Activated T-helper 9 cell treated with anti-CD3 and anti-CD28 coated beads, Interleukin-2, amount 50 U/mL, for 16 hours (primary cell): Measurements from ENCODE around the gene SLC40A1.

Source experiments
- DNase-seq: peaks from one replicate; pipeline ENCODE4 v3.0.0-alpha.2; 2020; ENCODE audit warnings: low read depth

Gene SLC40A1

DNA sequence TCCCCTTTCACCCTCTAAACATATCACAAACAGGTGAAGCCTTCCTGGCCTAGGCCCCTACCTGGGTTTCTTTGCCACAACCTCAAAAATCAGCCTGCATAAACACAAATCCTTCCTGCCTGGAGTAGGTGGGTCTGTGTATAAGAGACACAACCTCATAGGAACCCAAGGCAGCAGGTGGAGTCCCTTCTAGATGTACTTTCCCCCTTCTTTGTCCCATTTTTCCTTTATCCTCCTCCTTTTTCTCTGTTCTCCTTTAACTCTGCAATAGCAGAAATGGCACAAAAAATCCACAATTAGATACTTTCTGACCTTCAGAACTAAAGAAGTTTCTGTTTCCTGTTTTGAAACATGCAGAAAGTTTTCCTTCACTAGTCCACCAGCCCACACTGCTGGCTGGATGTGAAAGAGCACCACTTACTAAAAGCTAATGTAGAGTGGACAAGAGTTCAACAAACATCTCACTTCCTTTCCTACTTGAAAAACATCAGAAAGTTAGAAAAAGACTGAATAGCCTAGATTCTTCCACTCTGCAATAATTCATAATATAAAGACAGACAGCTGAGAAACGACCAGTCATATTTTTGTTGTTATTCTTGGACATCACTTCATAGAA, 11.2 kb downstream of the SLC40A1 start:
- no peak for DNase-seq

DNA sequence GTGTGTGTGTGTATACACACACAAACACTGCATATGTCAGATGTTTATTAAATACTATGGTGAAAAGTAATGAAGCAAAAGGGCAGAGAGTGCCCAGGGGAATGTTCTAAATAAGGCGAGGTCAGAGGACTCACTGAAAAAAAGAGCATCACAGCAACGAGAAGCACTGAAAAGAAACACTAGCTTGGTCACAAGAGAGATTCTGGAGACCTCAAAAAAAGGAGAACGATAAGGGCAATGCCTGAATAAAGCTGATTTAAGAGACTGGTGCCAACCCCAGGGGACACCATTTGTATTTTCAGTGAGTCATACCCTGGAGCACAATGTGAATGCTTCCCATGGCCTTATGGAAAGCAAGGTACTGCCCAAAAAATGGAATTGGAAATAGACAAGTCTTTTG, 14.5 kb downstream of the SLC40A1 start:
- no peak for DNase-seq

DNA sequence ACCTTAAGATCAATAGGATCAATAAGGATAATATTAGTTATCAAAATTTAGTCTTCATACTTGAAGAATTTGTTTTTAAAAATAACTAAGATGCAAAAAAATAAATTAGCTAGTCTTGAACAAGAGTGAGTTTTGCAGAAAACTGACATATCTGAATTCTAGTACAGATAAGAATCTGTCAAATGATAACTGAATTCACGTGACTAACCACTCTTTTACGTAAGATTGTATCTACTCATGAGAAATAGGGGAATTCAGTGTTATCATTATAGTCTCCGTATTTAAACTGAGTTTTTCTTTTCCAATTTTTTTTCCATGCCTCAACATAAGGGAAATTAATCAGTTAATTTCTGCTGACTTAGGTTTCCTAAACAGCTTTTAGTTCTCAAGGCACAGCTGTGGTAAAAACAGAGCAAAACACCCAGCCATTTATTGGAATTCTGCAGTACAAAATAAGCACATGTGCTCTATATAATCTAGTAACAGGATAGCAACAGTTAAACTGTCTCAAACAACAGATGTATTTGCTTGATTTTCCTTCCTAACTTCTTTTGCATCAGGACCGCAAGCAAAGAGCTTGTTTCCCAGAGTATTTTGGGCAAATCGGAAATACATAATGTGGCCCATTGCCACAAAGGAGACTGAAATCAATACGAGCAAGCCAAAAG, 19.1 kb downstream of the SLC40A1 start:
- DNase-seq = no peak

DNA sequence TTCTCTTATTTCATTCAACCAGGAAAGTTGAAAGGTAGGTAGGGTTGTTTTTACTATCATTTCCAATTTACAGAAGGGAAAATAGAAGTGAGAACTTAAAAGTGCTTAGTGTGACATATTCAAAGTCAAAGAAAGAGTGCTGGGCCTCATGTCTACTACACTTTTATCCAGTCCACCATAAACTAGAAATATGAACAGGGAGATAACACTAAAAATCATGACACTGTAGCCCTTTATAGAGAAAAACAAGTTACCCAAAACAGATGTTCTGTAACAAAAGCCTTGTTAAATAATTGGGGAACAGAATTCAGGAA, 20.4 kb downstream of the SLC40A1 start:
- DNase-seq = no peak

DNA sequence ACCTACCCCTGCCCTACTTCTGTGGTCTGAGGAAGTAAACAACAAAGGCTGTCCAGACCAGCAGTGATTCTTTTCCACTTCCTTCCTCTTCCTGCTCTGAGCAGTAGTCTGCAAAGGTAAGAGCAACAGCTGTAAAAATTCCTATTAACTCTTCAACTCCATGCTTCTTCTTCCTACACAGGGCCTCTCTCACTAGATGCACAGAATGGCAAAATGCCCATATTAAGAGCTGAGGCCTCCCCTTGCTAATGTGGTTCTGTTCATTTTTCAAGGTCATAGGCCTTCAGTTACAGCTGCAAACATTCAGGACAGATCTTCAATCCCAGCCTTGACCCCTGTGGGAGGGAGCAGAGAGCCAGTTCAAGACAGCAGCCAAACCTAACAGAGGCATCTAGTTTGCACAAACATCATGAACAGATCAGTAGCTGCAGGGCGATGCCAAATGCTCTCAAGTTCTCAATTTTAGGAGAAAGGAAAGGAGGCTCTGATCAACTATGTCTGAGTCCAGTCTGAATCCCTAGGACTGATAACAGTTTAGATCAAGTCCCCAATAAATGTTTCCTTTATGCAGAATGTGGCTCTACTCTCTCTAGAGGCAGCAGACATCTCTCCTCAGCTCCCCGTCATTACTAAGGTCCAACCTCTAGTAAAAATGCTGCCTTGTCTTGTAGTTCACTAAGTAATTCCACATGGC, 20.9 kb downstream of the SLC40A1 start:
- DNase-seq = no peak

DNA sequence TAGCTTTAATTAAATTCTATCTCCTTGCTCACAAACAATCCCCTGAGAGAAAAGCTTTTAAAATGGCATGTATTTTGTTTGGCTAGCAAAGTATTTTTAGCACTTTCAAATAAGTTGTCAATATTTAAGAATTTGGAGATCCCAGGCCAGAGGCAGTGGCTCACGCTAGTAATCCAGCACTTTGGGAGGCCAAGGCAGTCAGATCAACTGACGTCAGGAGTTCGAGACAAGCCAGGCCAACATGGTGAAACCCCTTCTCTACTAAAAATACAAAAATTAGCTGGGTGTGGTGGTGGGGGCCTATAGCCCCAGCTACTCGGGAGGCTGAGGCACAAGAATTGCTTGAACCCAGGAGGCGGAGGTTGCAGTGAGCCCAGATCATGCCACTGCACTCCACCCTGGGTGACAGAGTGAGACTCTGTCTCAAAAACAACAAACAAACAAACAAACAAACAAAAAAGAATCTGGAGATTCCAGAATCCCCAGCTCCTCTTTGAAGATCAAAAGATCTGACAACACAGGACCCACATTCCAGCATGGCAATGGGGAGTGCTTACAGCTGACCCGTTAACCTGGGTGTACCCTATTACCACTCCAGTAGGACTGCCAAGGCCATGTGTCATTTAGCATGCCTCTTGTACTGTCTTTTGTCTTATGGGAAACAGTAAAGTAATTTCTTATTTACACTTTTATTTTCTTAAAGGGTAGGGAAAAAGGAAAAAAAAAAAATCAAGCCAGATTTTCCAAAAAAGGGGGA, 21.9 kb downstream of the SLC40A1 start:
- DNase-seq = no peak

DNA sequence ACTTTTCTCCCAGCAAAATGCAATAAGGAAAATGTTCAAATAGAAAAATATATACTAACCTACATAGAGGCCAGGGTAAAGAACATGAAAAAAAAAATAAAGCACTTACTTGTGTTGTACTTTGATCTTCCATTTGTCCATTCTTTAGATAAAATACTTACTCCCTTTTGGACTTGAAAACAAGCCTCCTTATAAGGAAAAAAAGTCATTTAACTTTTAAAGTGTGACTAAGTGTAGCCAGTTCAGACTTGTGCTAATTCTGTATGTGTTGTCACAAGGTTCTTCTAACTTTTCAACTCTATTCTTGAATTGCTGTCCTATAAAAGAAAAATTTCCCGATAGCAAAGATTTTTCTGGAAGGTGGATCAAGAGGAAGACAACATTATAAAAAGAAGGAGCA, 23.2 kb downstream of the SLC40A1 start:
- DNase-seq = no peak

DNA sequence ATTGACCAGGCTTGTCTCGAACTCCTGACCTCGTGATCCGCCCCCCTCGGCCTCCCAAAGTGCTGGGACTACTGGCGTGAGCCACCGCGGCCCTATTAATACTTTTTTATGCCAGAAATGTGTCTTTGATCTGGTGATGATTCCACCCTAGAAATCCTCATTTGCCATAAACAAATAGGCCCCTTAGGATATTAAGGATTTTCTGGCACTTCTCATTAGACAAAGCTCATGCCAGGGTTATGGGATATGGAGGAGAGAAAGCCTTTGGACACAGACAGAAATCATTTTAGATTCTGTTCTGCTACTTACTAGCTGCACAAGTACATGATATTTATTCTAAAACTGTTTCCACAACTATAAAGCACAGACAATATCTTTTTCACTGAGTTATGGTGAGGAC, 24.1 kb downstream of the SLC40A1 start:
- DNase-seq = no peak

DNA sequence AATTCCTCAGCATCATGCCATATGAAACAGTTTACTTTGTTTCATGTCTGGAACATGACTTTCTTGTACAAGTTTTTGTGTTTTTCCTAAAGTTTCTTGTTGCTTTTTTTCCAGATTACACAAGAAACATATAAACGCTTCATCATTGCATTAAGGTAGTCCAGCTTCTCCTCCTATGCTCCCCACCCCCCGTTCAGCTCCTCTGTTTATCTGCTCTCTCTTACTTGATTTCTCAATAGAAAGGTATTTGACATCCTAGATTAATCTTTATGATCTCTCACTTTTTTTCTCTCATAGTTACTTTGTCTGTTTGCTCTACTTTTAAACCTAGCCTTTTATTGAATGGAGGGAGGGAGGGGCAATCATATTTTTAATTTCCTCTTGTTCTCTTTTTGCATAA, 25.4 kb downstream of the SLC40A1 start:
- no peak for DNase-seq

DNA sequence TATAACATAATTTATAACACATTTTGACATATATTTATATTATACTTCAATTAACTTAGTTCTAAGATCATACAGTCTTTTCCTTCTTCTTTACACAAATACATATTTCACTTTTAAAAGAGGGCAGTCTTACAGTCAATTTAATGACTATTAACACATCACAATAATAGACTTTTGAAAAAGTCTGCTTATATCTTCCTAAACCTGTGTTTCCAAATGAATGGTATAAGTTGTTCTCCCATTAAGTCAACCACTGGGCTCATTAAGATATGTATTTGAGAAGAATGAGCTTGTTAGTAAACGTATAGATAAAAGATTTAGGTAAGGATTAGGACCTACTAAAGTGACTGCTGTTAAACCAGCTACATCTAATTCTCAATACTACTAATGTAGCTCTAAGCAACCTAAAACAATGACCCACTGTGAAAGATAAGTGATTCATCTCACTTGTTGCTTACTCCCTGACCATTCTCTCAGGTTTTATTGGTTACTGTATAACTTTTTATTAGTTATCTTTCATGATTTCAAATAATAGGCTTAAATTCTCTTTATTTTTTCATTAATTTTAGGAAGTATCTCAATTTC, 27.0 kb downstream of the SLC40A1 start:
- no peak for DNase-seq

DNA sequence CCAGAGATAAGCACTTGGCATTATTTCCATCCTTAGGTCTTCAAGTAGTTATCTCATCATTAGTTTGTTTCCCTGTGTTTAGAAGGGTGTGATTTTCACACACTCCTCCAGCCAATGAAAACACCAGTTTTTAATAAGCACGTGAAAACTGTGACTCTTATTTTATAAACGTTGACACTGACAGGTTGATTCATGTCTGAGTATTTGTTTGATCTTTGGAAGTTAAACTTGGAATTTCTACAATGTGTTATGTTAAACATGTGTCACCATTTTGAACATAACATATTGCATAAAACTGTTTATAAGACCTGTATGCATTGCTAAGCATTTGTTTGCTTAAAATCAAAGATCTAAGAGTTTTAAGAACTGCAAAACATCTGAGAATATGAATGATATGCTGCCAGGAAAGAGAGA, 27.6 kb downstream of the SLC40A1 start:
- no peak for DNase-seq

DNA sequence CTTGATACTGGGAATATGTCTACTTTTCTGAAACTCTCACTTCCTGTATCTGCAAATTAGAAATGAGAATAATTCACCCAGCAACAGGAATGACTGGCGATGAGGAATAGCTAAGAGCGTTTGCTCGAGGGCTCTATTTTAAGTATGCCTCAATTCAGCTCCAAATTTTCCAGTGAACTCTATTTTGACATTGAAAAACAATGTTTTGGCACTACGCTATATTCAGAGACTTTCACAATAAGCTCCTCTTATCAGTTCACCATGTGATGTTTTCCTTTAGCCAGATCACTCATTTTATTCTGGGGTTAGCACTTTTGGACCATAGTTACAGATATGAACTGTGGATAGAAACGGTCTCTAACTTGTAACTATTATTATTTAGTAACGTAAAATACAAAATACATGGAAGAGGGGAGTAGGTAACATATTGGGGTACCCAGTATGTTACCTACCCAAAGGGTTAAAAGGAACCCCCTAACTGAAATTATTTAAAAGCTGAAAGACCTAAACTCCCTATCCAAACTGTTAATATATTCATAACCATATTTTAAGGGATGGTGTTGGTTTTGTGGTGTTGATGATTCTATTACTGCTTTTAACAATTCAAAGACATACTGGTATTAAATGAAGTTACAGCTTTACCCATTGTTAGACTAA, 28.1 kb downstream of the SLC40A1 start:
- DNase-seq = no peak

DNA sequence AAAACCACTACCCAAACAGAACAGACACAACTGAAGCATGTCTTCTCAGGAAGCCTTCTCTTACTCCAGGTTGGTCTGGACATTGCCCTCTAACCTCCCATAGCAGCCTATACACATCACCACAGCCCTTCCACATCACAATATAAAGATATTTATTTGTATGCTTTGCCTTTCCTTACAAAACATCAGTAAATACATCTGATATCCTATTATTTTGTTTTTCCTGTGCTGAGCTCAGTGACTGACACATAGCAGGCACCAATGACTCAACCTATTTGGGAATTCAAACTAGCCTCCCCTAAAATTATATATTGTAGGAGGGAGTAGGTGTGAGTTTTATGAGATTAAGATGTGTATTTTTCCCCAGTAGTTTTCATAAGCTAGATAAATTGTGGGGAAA, 28.8 kb downstream of the SLC40A1 start:
- no peak for DNase-seq

DNA sequence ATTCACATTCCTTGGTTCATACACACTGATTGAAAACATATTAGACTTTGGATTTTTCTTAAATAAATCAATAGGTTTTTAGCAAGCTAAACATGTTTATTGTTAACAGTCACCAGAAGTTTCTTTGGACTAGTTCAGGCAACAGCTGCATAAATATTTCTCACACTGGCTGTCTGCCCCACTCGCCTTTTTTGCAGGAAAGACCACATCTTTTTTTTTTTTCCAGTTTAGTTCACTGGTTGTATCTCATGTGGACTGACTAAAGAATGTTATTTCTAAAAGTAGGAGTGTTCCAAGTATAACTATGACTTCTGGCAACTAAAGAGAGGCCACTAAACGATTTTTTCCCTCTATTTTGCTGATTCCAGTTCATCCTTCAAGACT, 31.1 kb downstream of the SLC40A1 start:
- DNase-seq = no peak

DNA sequence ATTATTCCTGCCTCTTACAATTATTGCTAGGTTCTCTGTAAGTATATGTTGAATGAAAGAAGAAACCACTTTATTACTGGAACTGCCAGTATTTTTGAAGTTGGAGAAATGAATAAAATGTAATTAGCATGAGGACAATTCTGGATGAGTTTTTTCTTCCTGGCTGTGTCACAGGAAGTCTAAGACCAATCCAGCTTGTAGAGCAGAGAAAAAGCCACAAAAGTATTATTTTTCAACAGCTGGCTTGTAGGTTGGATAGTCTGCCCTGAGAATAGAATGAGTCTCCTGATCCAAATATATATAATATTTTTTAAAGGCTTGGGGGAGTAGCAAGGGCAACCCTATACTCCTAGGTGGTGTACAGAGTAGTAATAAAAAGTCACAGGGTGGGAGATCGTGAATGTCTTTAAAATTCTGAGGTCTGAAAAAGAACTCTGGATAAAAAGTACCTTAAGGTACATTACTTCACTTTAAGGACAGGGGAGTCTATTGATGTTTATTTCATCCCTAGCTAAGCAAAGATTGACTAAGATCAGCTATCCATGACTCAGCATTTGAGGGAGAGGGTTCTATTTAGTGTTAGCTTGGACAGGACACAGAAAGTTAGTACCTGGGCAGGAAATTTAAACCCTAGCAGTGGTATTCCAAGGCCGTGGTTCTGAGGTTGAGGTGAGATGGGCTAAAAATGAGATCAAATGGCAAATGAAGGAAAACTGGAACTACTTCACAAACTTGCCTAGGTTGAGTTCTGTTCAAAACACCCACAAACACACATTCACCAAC, 31.7 kb downstream of the SLC40A1 start:
- DNase-seq = no peak

DNA sequence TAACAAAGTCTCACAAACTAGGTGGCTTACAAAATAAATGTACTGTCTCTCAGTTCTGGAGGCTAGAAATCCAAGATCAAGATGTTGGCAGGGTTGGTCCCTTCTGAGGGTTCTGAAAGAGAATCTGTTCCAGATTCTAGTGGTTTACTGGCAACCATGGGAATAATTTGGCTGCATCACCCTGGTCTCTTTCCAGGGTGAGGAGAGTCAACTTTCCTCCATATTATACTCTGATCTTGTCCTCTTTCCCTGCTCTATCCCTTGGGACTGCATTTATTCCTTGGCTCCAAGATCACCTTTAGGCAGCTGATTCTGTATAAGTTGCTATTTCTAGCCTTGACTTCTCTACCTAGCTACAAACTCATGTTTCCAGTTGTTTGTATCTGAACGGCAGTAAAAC, 35.2 kb downstream of the SLC40A1 start:
- DNase-seq = no peak

DNA sequence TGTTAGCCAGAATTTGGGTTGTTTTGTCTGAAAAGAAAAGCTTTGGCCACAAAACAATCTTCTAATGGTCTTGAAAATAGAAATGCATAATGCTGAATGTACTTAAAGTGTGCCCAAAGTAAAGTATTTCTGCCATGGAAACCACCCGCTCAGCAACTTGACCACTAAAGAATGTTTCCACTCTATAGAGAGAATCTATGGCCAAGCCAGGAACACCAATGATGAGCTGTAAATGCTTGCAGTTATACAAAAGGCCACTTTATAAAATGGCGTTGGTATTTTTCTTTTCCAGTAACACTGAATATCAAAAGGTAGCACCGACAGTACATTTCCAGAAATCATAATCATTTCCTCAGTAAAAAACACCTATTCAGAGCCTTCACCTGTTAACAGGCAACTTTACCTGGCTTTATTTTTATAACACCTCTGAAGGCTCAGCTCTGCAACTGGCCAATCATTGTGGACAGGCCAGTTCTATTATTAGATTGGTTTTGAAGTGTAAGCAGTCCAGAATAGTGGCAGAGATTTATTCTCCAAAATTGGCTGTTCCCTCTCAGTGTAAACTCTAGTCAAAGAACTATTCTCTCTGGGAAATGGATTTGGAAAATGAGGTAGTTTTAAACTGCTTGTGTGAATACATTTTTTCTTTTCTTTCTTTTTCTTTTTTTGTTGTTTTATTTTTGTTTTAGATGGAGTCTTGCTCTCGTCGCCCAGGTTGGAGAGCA, 36.1 kb downstream of the SLC40A1 start:
- DNase-seq = no peak

DNA sequence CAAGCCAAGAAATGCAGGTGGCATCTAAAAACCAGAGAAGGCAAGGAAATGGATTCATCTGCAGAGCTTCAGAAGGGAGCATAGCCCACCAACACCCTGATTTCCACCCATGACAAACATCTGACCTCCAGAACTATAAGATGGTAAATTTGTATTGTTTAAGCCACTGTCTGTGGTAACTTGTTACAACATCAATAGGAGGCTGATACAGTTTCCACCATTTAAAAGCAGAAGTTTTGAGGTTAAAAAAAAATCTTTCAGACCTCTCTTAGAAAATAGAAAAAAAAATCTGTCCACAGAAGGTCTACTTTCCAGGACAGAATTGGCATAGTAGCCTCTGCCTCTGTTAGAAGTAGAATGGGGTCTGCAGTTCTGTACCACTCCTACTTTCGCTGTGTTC, 37.2 kb downstream of the SLC40A1 start:
- no peak for DNase-seq

DNA sequence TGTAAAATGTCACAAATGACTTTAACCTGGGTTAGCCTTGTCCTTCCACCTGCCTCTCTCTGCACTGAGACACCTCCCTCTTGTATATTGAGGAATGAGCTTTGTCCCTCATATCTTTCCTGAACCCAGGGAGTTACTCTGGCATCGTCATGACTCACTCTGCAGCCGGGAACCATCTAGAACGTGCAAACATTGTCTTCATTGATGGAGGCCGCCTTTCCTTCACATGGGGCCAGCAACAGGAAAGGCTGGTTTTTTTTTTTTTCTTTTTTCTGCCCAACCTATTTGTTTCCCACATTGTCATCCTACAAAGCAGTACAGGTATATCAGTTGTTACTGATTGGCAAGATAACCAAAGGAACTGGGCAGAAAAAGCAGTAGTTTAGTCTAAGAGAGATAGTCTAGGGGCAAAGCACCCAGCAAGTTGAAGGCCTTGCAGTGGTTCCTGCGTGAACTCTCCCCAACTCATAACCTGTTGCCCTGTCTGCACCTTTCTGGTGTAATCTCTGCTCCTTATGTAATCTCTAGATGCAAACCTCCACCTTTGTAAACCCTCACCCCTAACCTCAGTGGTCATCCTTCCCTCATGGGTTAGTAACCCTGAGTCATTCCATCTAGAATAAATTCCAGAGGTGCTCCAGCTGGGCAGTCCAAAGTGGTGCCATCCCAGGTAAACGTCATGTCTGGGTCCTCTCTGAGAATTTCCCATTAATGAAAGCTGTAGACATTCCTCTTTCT, 38.3 kb downstream of the SLC40A1 start:
- DNase-seq = no peak

DNA sequence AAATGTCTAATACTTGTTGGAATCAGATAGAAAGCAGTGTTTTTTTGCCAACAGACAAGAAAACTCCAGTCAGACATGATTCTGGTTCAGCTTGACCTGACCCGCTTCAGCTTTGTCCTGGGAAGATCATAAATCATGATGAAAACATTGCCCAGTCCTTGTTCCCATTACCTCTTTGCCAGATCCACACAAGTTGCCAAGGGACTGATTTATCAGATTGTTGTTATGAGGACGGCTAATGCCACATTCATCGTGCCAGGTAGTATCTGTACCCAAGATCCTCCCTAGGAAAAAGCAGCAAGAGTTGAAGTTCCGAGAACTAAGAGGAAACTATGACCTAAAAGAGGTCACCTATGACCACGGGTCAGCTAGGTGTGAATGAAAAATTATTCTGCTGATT, 39.0 kb downstream of the SLC40A1 start:
- no peak for DNase-seq
